Psoas muscle (tissue), 8 donors: ENCODE results near the gene SMAD2. TPM values are rescaled to one million over a fixed set of nuclear protein-coding genes. Genes with fewer than 3 reads are reported as not detected.

ENCODE experiments used
- ATAC-seq, 4 donors: fragments of 200-7000 bp; cut with Tn5 transposase; one replicate each; pipeline ENCODE4 v1.9.1; 2020; ENCODE audit warnings: moderate library complexity in 3 of 4, mild to moderate bottlenecking in 2 of 4
- DNase-seq, 2 donors: peaks; one replicate each; pipeline ENCODE4 v3.0.0-alpha.2; 2020
- H3K27ac ChIP-seq: fragments of 200-600 bp; one replicate; pipeline ENCODE4 v1.8.0; 2022
- H3K27me3 ChIP-seq, 3 donors: fragments of 200-600 bp in 1 of 3; one replicate each; pipeline versions ENCODE4 v1.6.1 to v1.8.0; 2013 to 2022; ENCODE audit warnings: low read length in 2 of 3, mild to moderate bottlenecking in 2 of 3, moderate library complexity in 1 of 3; ENCODE audit not compliant: insufficient read depth in 3 of 3
- H3K36me3 ChIP-seq, 2 donors: fragments of 200-600 bp in 1 of 2; one replicate each; pipeline versions ENCODE4 v1.6.1 to v1.8.0; 2013 to 2022; ENCODE audit warnings: low read depth in 1 of 2, mild to moderate bottlenecking in 1 of 2, moderate library complexity in 1 of 2; ENCODE audit not compliant: insufficient read depth in 1 of 2
- H3K4me1 ChIP-seq: fragments of 200-600 bp; one replicate; pipeline ENCODE4 v1.8.0; 2022
- H3K4me3 ChIP-seq: fragments of 200-600 bp; one replicate; pipeline ENCODE4 v1.8.0; 2022; ENCODE audit warnings: mild to moderate bottlenecking
- H3K9me3 ChIP-seq: fragments of 200-600 bp; one replicate; pipeline ENCODE4 v1.8.0; 2022
- CTCF ChIP-seq: fragments of 200-600 bp; IDR thresholded peaks from one replicate; pipeline ENCODE4 v1.8.0; 2022; ENCODE audit warnings: antibody characterized with exemption
- WGBS, 3 donors: extraction: QIAGEN DNeasy Blood & Tissue Kit; methylation state at CpG; one replicate each; pipeline versions ENCODE4 v1.1.6 to v1.1.7; 2013; 5-methylcytosine and 5-hydroxymethylcytosine counted together
- intact Hi-C, 2 donors: fragments of 100-400 bp; cut with DNase I; formaldehyde crosslinking; loops; one replicate each; pipeline versions ENCODE4 v1.11.0 to v1.14.2; 2022
- polyA plus RNA-seq, 3 donors: library from polyadenylated mRNA; stranded (reverse); fragments of 200-250 nt; gene quantifications; one replicate each; pipeline ENCODE4 v1.2.3, GENCODE V29; 2013
- total RNA-seq, 4 donors: library from RNA; stranded (reverse); fragmentation: NEBNext Ultra II Directional in 2 of 4; extraction: Animal tissue kit (Norgen Biotek cat#: 25700) in 2 of 4; gene quantifications; one replicate each; pipeline versions ENCODE4 v1.2.1 to v1.2.4, GENCODE V29; 2021 to 2023
- donor health status: healthy with polysubstance abuse.
- donor health status: DM: no; HTN: no; CAD: no; lungs with moderate emphysema.
- donor health status: Bipolar disorder and iron deficiency.
- donor health status: healthy.
- donor health status: DM: yes; HTN: yes; CAD: no.
- donor health status: DM: no; HTN: no; CAD: no.
- donor health status: DM: no; HTN: no; CAD: no.
- donor health status: DM: yes; HTN: yes; CAD: no.

The SMAD2 gene
- total and polyA plus RNA-seq, 7 donors, result 28.3 to 76.4 (median 60.1) TPM

GRCh38 chr18:47781561-47781960 lies 148.9 kb downstream of the SMAD2 start:
- Histone ChIP-seq H3K27me3 (no peaks in the 10 kb centered on the region), H3K4me1 (peaks cover 4% of the 10 kb centered on the region), H3K36me3 (no peaks in the 10 kb centered on the region), H3K4me3 (no peak overlapping the region), H3K27ac (no peak overlapping the region), H3K9me3 (peaks cover 14% of the 10 kb centered on the region)
- no peak for TF ChIP-seq CTCF
- no peak for DNase-seq
- WGBS, 3 donors, result 26 to 32% (median 27%) methylated on average over 3 of the region's 3 CpGs
- ATAC-seq, result no peak
- intact Hi-C loops, result no loop called here

GRCh38 chr18:47780011-47780725 lies 150.3 kb downstream of the SMAD2 start:
- no peak overlapping the region for H3K4me3 ChIP-seq
- WGBS, 3 donors, result 78 to 85% (median 81%) methylated on average over 11 of the region's 11 CpGs
- no peak for TF ChIP-seq CTCF
- H3K27me3 ChIP-seq, result no peaks in the 10 kb centered on the region
- peaks cover 4% of the 10 kb centered on the region for H3K4me1 ChIP-seq
- ATAC-seq (no peak), DNase-seq (no peak)
- H3K9me3 ChIP-seq, result peaks cover 14% of the 10 kb centered on the region
- no peak overlapping the region for H3K27ac ChIP-seq
- H3K36me3 ChIP-seq, result no peaks in the 10 kb centered on the region
- intact Hi-C loops, result no loop called here

GRCh38 chr18:47779381-47779780 lies 151.1 kb downstream of the SMAD2 start:
- ATAC-seq (no peak), DNase-seq (no peak)
- H3K36me3 ChIP-seq, result no peaks in the 10 kb centered on the region
- WGBS, 3 donors, result 69 to 80% (median 76%) methylated on average over 3 of the region's 3 CpGs
- intact Hi-C loops, result loop anchor here in 1 of 2 donors (10.0 kb wide), 1 partner anchor 665 kb away; no protein-coding TSS in a partner anchor
- no peak overlapping the region for H3K27ac ChIP-seq
- no peak for TF ChIP-seq CTCF
- no peak overlapping the region for H3K4me3 ChIP-seq
- H3K9me3 ChIP-seq, result peaks cover 11% of the 10 kb centered on the region
- no peaks in the 10 kb centered on the region for H3K27me3 ChIP-seq
- H3K4me1 ChIP-seq, result peaks cover 4% of the 10 kb centered on the region

GRCh38 chr18:47777626-47778025 lies 152.8 kb downstream of the SMAD2 start:
- Histone ChIP-seq H3K27me3 (no peaks in the 10 kb centered on the region), H3K27ac (no peak overlapping the region), H3K4me1 (peaks cover 4% of the 10 kb centered on the region), H3K9me3 (no peaks in the 10 kb centered on the region), H3K36me3 (no peaks in the 10 kb centered on the region), H3K4me3 (no peak overlapping the region)
- 92 to 97% (median 93%) methylated on average over 2 of the region's 2 CpGs for WGBS, 3 donors
- DNase-seq (no peak), ATAC-seq (no peak)
- intact Hi-C loops, result loop anchor here in 1 of 2 donors (10.0 kb wide), 1 partner anchor 667 kb away; no protein-coding TSS in a partner anchor
- no peak for TF ChIP-seq CTCF
